HCT116 (cell line): ENCODE data around the gene ABCB1. TPM values are rescaled to one million over a fixed set of nuclear protein-coding genes. Genes with fewer than 3 reads are reported as not detected.
"Not testable (repeated sequence)": the region's sequence is repeated elsewhere in the genome, so short reads cannot be mapped to it uniquely, and the experiment has no call there.

Source experiments
- ATAC-seq: fragments of 200-7000 bp; cut with Tn5 transposase; 2 replicates; pipeline ENCODE4 v1.9.1; 2020; ENCODE audit warnings: mild to moderate bottlenecking, moderate library complexity
- BruUV-seq: library from RNA; stranded (reverse); fragments of 400-500 nt; replicated peaks from 2 replicates; lab custom pipeline; 2021; lab: Mats Ljungman, UMichigan
- CTCF ChIA-PET: fragments of 300-600 bp; sonication (Branson Sonifier 250); formaldehyde crosslinking; loops from one replicate; lab custom pipeline; 2021; ENCODE audit warnings: antibody characterized with exemption; lab: Charles Lee
- POLR2A ChIA-PET: fragments of 300-600, 350-600 bp; sonication (Branson Sonifier 250); formaldehyde crosslinking; loops from one replicate; lab custom pipeline; 2021; ENCODE audit warnings: antibody characterized with exemption; lab: Charles Lee
- RAD21 ChIA-PET, 2 experiments: fragments of 300-600 bp; sonication (Branson Sonifier 250); formaldehyde crosslinking; loops; one replicate each; lab custom pipeline; 2023; ENCODE audit warnings: low total read pairs in 2 of 2; ENCODE audit not compliant: uncharacterized antibody in 2 of 2, unreplicated experiment in 2 of 2, low non-redundant PET in 1 of 2; lab: Charles Lee
- DNase-seq: peaks from one replicate; pipeline ENCODE4 v3.0.0-alpha.2; 2010; ENCODE audit warnings: low read depth, low spot score
- H2AFZ ChIP-seq: fragments of 200-600 bp; shearing (Covaris generic), sonication (generic); 2 replicates; pipeline ENCODE4 v1.6.1; 2017; ENCODE audit warnings: low read depth, mixed run types, mixed read lengths, antibody characterized with exemption, low read length; ENCODE audit not compliant: poor library complexity, severe bottlenecking
- H3K27ac ChIP-seq: 2 replicates; pipeline ENCODE4 v1.5.1; 2012; ENCODE audit warnings: low read depth, low read length
- H3K27me3 ChIP-seq: fragments of 200-600 bp; sonication (generic); 2 replicates; pipeline ENCODE4 v1.6.1; 2016; ENCODE audit warnings: mixed run types, low read length, mixed read lengths; ENCODE audit not compliant: insufficient read depth
- H3K36me3 ChIP-seq, 2 experiments: fragments of 200-500 bp in 1 of 2; fragments of 200-600 bp in 1 of 2; sonication (Bioruptor generic) in 1 of 2; sonication (generic) in 1 of 2; 2 replicates each; pipeline versions ENCODE4 v1.5.1 to v1.6.1; 2014 to 2016; ENCODE audit warnings: low read length in 2 of 2, inconsistent platforms in 1 of 2, mixed read lengths in 1 of 2, mixed run types in 1 of 2; ENCODE audit not compliant: insufficient read depth in 2 of 2, control insufficient read depth in 1 of 2
- H3K4me1 ChIP-seq, 2 experiments: fragments of 200-600 bp in 1 of 2; sonication (generic) in 1 of 2; 2 replicates each; pipeline versions ENCODE4 v1.5.1 to v1.6.1; 2012 to 2017; ENCODE audit warnings: low read length in 2 of 2, inconsistent platforms in 1 of 2, mild to moderate bottlenecking in 1 of 2, mixed read lengths in 1 of 2, mixed run types in 1 of 2, moderate library complexity in 1 of 2; ENCODE audit not compliant: insufficient read depth in 2 of 2, control insufficient read depth in 1 of 2
- H3K4me2 ChIP-seq: fragments of 200-600 bp; sonication (generic); 2 replicates; pipeline ENCODE4 v1.6.1; 2017; ENCODE audit warnings: mixed run types, low read length, mixed read lengths
- H3K4me3 ChIP-seq, 2 experiments: fragments of 200-600 bp in 1 of 2; sonication (generic) in 1 of 2; replicated peaks in 1 of 2; 2 replicates each; pipeline ENCODE4 v1.5.1; 2011 to 2016; ENCODE audit warnings: low read length in 2 of 2, control low read depth in 1 of 2, low read depth in 1 of 2, mild to moderate bottlenecking in 1 of 2, mixed read lengths in 1 of 2, mixed run types in 1 of 2
- H3K79me2 ChIP-seq: fragments of 200-600 bp; sonication (generic); 2 replicates; pipeline ENCODE4 v1.6.1; 2017; ENCODE audit warnings: mild to moderate bottlenecking, mixed run types, low read length, moderate library complexity, mixed read lengths; ENCODE audit not compliant: insufficient read depth
- H3K9ac ChIP-seq: fragments of 200-600 bp; sonication (generic); 2 replicates; pipeline ENCODE4 v1.6.1; 2016; ENCODE audit warnings: low read length, mixed read lengths
- H3K9me2 ChIP-seq: fragments of 200-600 bp; sonication (generic), shearing (Covaris generic); 2 replicates; pipeline ENCODE4 v1.6.1; 2017; ENCODE audit warnings: mixed run types, mild to moderate bottlenecking, moderate library complexity; ENCODE audit not compliant: insufficient read depth
- H3K9me3 ChIP-seq, 2 experiments: fragments of 200-500 bp in 1 of 2; fragments of 200-600 bp in 1 of 2; sonication (Bioruptor generic) in 1 of 2; sonication (generic) in 1 of 2; 2 replicates each; pipeline ENCODE4 v1.6.1; 2014 to 2017; ENCODE audit warnings: low read length in 2 of 2, mixed read lengths in 2 of 2, inconsistent platforms in 1 of 2, low read depth in 1 of 2, mild to moderate bottlenecking in 1 of 2, mixed run types in 1 of 2, moderate library complexity in 1 of 2; ENCODE audit not compliant: control insufficient read depth in 1 of 2, insufficient read depth in 1 of 2
- H4K20me1 ChIP-seq: fragments of 200-600 bp; sonication (generic), shearing (Covaris generic); 2 replicates; pipeline ENCODE4 v1.6.1; 2017; ENCODE audit warnings: mixed run types, mild to moderate bottlenecking, moderate library complexity; ENCODE audit not compliant: insufficient read depth
- EZH2 ChIP-seq: fragments of 200-600 bp; sonication (generic); IDR thresholded peaks from 2 replicates; pipeline ENCODE4 v1.6.1; 2017; ENCODE audit warnings: antibody characterized with exemption, mixed run types
- JUND ChIP-seq: IDR thresholded peaks from 2 replicates; pipeline ENCODE4 v1.6.1; 2012
- MAX ChIP-seq: IDR thresholded peaks from 2 replicates; pipeline ENCODE4 v1.6.1; 2012
- POLR2AphosphoS5 ChIP-seq: IDR thresholded peaks from 2 replicates; pipeline ENCODE4 v1.6.1; 2011; ENCODE audit warnings: mild to moderate bottlenecking, low read depth, low read length, moderate library complexity
- REST ChIP-seq: IDR thresholded peaks from 2 replicates; pipeline ENCODE4 v1.6.1; 2012; ENCODE audit warnings: low read depth
- SP1 ChIP-seq: IDR thresholded peaks from 2 replicates; pipeline ENCODE4 v1.6.1; 2012; ENCODE audit warnings: low read depth
- TCF7L2 ChIP-seq: IDR thresholded peaks from 2 replicates; pipeline ENCODE4 v1.7.0; 2011; ENCODE audit warnings: borderline replicate concordance, inconsistent platforms; ENCODE audit not compliant: insufficient read depth, insufficient read length; ENCODE audit errors: extremely low read depth
- ZFX ChIP-seq: fragments of 450-650 bp; IDR thresholded peaks from 2 replicates; pipeline ENCODE4 v1.6.1; 2017
- intact Hi-C: fragments of 100-400 bp; cut with micrococcal nuclease; formaldehyde crosslinking; loops from 2 replicates; pipeline ENCODE4 v1.10.0; 2022
- total RNA-seq: library from RNA; stranded (reverse); gene quantifications from one replicate; pipeline ENCODE4 v1.2.1, GENCODE V29; 2021; ENCODE audit not compliant: unreplicated experiment

Gene ABCB1
- total RNA-seq, 1 experiment from 2014 or later: 1.8 TPM

GRCh38 chr7:87574630-87575029, 26.1 kb downstream of the ABCB1 start (continued):
- TF ChIP-seq TCF7L2: no peak
- TF ChIP-seq REST: no peak
- no peak for TF ChIP-seq EZH2
- TF ChIP-seq SP1: peak; percentile 58; the same call in 1 of the 2 replicates
- TF ChIP-seq JUND: peak; percentile 87
- TF ChIP-seq ZFX: no peak
- no peak for TF ChIP-seq MAX
- TF ChIP-seq POLR2AphosphoS5: no peak
- TF ChIP-seq, all 23 proteins: peak for 9

- H3K4me2 ChIP-seq, H3K27me3 ChIP-seq, BruUV-seq, H3K36me3 ChIP-seq, POLR2A ChIA-PET, H3K9me2 ChIP-seq, DNase-seq, H3K9ac ChIP-seq, H3K27ac ChIP-seq, H2AFZ ChIP-seq, H4K20me1 ChIP-seq, H3K4me3 ChIP-seq, CTCF ChIA-PET, ATAC-seq, H3K79me2 ChIP-seq, H3K9me3 ChIP-seq, intact Hi-C loops, RAD21 ChIA-PET: not testable (repeated sequence)
- peaks cover 3 to 29% of the 10 kb centered on the region in 2 experiments; a peak in 3 of 4 replicates for H3K4me1 ChIP-seq
These were observed 28.2 kb downstream of the ABCB1 start for GRCh38 chr7:87572513-87572912.
